Stimulated activated CD8-positive, alpha-beta memory T cell treated with anti-CD3 and anti-CD28 coated beads, Interleukin-4, amount 100 ng/mL, for 48 hours (primary cell): ENCODE measurements around the gene WFS1.

Source experiments
- DNase-seq: peaks from one replicate; pipeline ENCODE4 v3.0.0-alpha.2; 2020

The WFS1 gene

GRCh38 chr4:6301051-6301731, 31.5 kb downstream of the WFS1 start:
- no peak for DNase-seq

- no peak for DNase-seq
Measured at GRCh38 chr4:6301732-6302442, 32.2 kb downstream of the WFS1 start.

GRCh38 chr4:6302869-6303268, 33.2 kb downstream of the WFS1 start:
- DNase-seq = no peak

GRCh38 chr4:6303943-6304342, 34.3 kb downstream of the WFS1 start:
- no peak for DNase-seq

GRCh38 chr4:6306299-6306698, 36.6 kb downstream of the WFS1 start:
- no peak for DNase-seq

GRCh38 chr4:6307230-6307629, 37.6 kb downstream of the WFS1 start:
- DNase-seq = no peak

- no peak for DNase-seq
Measured at GRCh38 chr4:6307891-6308290, 38.2 kb downstream of the WFS1 start.

GRCh38 chr4:6308899-6309643, 39.4 kb downstream of the WFS1 start:
- DNase-seq = peak; percentile 34

GRCh38 chr4:6309777-6310176, 40.1 kb downstream of the WFS1 start:
- DNase-seq = no peak

GRCh38 chr4:6313216-6313615, 43.6 kb downstream of the WFS1 start:
- no peak for DNase-seq

- no peak for DNase-seq
Measured at GRCh38 chr4:6316461-6317003, 46.9 kb downstream of the WFS1 start.

- no peak for DNase-seq
Measured at GRCh38 chr4:6318206-6318605, 48.6 kb downstream of the WFS1 start.

GRCh38 chr4:6319530-6320150, 50.0 kb downstream of the WFS1 start:
- no peak for DNase-seq

GRCh38 chr4:6320663-6321062, 51.0 kb downstream of the WFS1 start:
- DNase-seq = no peak

- DNase-seq = no peak
Measured at GRCh38 chr4:6321361-6321760, 51.7 kb downstream of the WFS1 start.

- DNase-seq = no peak
Measured at GRCh38 chr4:6322067-6322760, 52.6 kb downstream of the WFS1 start.

GRCh38 chr4:6322761-6323566, 53.3 kb downstream of the WFS1 start:
- DNase-seq = no peak

GRCh38 chr4:6324461-6324998, 54.9 kb downstream of the WFS1 start:
- no peak for DNase-seq

- no peak for DNase-seq
Measured at GRCh38 chr4:6324999-6325787, 55.5 kb downstream of the WFS1 start.

- no peak for DNase-seq
Measured at GRCh38 chr4:6325788-6326290, 56.2 kb downstream of the WFS1 start.
